Stimulated activated naive CD8-positive, alpha-beta T cell treated with anti-CD3 and anti-CD28 coated beads, Interleukin-15, Interleukin-2, amounts not matched to agents 100 U/mL and 50 U/mL, for 24 hours (primary cell): ENCODE data around the gene EQTN.
"Not testable (repeated sequence)": the region's sequence is repeated elsewhere in the genome, so short reads cannot be mapped to it uniquely, and the experiment has no call there.

Experiments used
- ATAC-seq: fragments of 150-1000 bp; cut with Tn5 transposase; one replicate; pipeline ENCODE4 v1.10.0; 2021
- DNase-seq: peaks from one replicate; pipeline ENCODE4 v3.0.0; 2021

EQTN gene

GRCh38 chr9:27292659-27293405, 4.1 kb downstream of the EQTN start:
- ATAC-seq (no peak), DNase-seq (no peak)

- no peak for DNase-seq
- ATAC-seq = no peak
Measured at GRCh38 chr9:27291292-27291691, 5.7 kb downstream of the EQTN start.

GRCh38 chr9:27282269-27282668, 14.7 kb downstream of the EQTN start:
- no peak for ATAC-seq
- no peak for DNase-seq

- no peak for ATAC-seq
Measured at GRCh38 chr9:27280860-27281259, 16.1 kb downstream of the EQTN start.

GRCh38 chr9:27280249-27280648, 16.7 kb downstream of the EQTN start:
- no peak for ATAC-seq
- DNase-seq = no peak

More at GRCh38 chr9:27280860-27281259, 16.1 kb downstream of the EQTN start:
- no peak for DNase-seq

- ATAC-seq (no peak), DNase-seq (no peak)
Measured at GRCh38 chr9:27279611-27280010, 17.3 kb downstream of the EQTN start.

- ATAC-seq = no peak
Measured at GRCh38 chr9:27278374-27278773, 18.6 kb downstream of the EQTN start.

GRCh38 chr9:27276193-27277030, 20.5 kb downstream of the EQTN start:
- no peak for ATAC-seq
- no peak for DNase-seq

More at GRCh38 chr9:27278374-27278773, 18.6 kb downstream of the EQTN start:
- no peak for DNase-seq

- ATAC-seq (no peak), DNase-seq (no peak)
Measured at GRCh38 chr9:27273186-27273585, 23.8 kb downstream of the EQTN start.

- ATAC-seq = no peak
Measured at GRCh38 chr9:27272103-27272502, 24.8 kb downstream of the EQTN start.

GRCh38 chr9:27261517-27262211, 35.3 kb downstream of the EQTN start:
- DNase-seq (no peak), ATAC-seq (no peak)

More at GRCh38 chr9:27272103-27272502, 24.8 kb downstream of the EQTN start:
- no peak for DNase-seq

- DNase-seq (no peak), ATAC-seq (no peak)
Measured at GRCh38 chr9:27260789-27261516, 36.0 kb downstream of the EQTN start.

GRCh38 chr9:27258662-27259061, 38.3 kb downstream of the EQTN start:
- ATAC-seq = no peak
- no peak for DNase-seq

GRCh38 chr9:27248702-27249101, 48.2 kb downstream of the EQTN start:
- no peak for DNase-seq
- no peak for ATAC-seq

GRCh38 chr9:27247756-27248155, 49.2 kb downstream of the EQTN start:
- DNase-seq (peak; percentile 19), ATAC-seq (peak; percentile 40)

- ATAC-seq, DNase-seq: not testable (repeated sequence)
Measured at GRCh38 chr9:27239648-27240047, 57.3 kb downstream of the EQTN start.
